Neural progenitor cell (in vitro differentiated cells): ENCODE measurements around the gene CRTC2. TPM values are rescaled to one million over a fixed set of nuclear protein-coding genes. Genes with fewer than 3 reads are reported as not detected.
"Not testable (repeated sequence)": the region's sequence is repeated elsewhere in the genome, so short reads cannot be mapped to it uniquely, and the experiment has no call there.

Experiments
- DNase-seq: peaks from one replicate; pipeline ENCODE4 v3.0.0-alpha.2; 2016; ENCODE audit warnings: low spot score
- H2AFZ ChIP-seq: fragments of 200-600 bp; sonication (generic); replicated peaks from 2 replicates; pipeline ENCODE4 v1.6.1; 2016; ENCODE audit warnings: antibody characterized with exemption
- H3F3A ChIP-seq: fragments of 200-600 bp; sonication (generic); 2 replicates; pipeline ENCODE4 v1.6.1; 2016; ENCODE audit warnings: antibody characterized with exemption, low read depth
- H3K27ac ChIP-seq: fragments of 200-600 bp; sonication (generic); 2 replicates; pipeline ENCODE4 v1.5.1; 2016; ENCODE audit warnings: mild to moderate bottlenecking
- H3K27me3 ChIP-seq: fragments of 200-600 bp; sonication (generic); 2 replicates; pipeline ENCODE4 v1.6.1; 2016; ENCODE audit warnings: mild to moderate bottlenecking, moderate library complexity
- H3K36me3 ChIP-seq: fragments of 200-600 bp; sonication (generic); 2 replicates; pipeline ENCODE4 v1.5.1; 2016
- H3K4me1 ChIP-seq: fragments of 200-600 bp; sonication (generic); 2 replicates; pipeline ENCODE4 v1.6.1; 2016; ENCODE audit warnings: mixed run types
- H3K4me2 ChIP-seq: fragments of 200-600 bp; sonication (generic); 2 replicates; pipeline ENCODE4 v1.6.1; 2016
- H3K4me3 ChIP-seq: fragments of 200-600 bp; sonication (generic); 2 replicates; pipeline ENCODE4 v1.5.1; 2016
- H3K79me2 ChIP-seq: fragments of 200-600 bp; sonication (generic); 2 replicates; pipeline ENCODE4 v1.6.1; 2016; ENCODE audit warnings: low read depth
- H3K9ac ChIP-seq: fragments of 200-600 bp; sonication (generic); 2 replicates; pipeline ENCODE4 v1.6.1; 2016
- H3K9me3 ChIP-seq: fragments of 200-600 bp; sonication (generic); 2 replicates; pipeline ENCODE4 v1.5.1; 2016; ENCODE audit warnings: low read depth
- H4K20me1 ChIP-seq: fragments of 200-600 bp; sonication (generic); 2 replicates; pipeline ENCODE4 v1.6.1; 2016; ENCODE audit warnings: low read depth
- H3K27ac Mint-ChIP-seq: 3 replicates; pipeline ENCODE4 v1.8.0; 2021; ENCODE audit warnings: mixed read lengths
- H3K27me3 Mint-ChIP-seq: 2 replicates; pipeline ENCODE4 v1.8.0; 2022; ENCODE audit warnings: low read depth, mild to moderate bottlenecking, inconsistent platforms, moderate library complexity, mixed read lengths; ENCODE audit not compliant: insufficient read depth
- H3K36me3 Mint-ChIP-seq: 3 replicates; pipeline ENCODE4 v1.8.0; 2021; ENCODE audit warnings: mixed read lengths
- H3K4me1 Mint-ChIP-seq: 3 replicates; pipeline ENCODE4 v1.8.0; 2021; ENCODE audit warnings: mixed read lengths
- H3K4me3 Mint-ChIP-seq: 3 replicates; pipeline ENCODE4 v1.8.0; 2021; ENCODE audit warnings: mild to moderate bottlenecking, moderate library complexity, mixed read lengths
- H3K9me3 Mint-ChIP-seq: 3 replicates; pipeline ENCODE4 v1.8.0; 2020; ENCODE audit warnings: mixed read lengths
- CTCF ChIP-seq: fragments of 200-600 bp; sonication (generic); IDR thresholded peaks from 2 replicates; pipeline ENCODE4 v1.5.1; 2017; ENCODE audit warnings: antibody characterized with exemption, mild to moderate bottlenecking
- EZH2 ChIP-seq: fragments of 200-600 bp; sonication (generic); IDR thresholded peaks from 2 replicates; pipeline ENCODE4 v1.6.1; 2017; ENCODE audit warnings: antibody characterized with exemption, mild to moderate bottlenecking, moderate library complexity
- EZH2phosphoT487 ChIP-seq: fragments of 200-600 bp; sonication (generic); IDR thresholded peaks from 2 replicates; pipeline ENCODE4 v1.6.1; 2017; ENCODE audit warnings: antibody characterized with exemption
- total RNA-seq: library from RNA; depleted of rRNA; stranded (reverse); fragments of >200 nt; gene quantifications from 2 replicates; pipeline ENCODE4 v1.2.3, GENCODE V29; 2015; ENCODE audit warnings: low replicate concordance

Gene CRTC2
- total RNA-seq, 1 donor from 2014 or later: 6.7 TPM

GRCh38 chr1:153985941-153986761, 27.7 kb upstream of the CRTC2 start, which contains the start of gene RAB13:
Gene RAB13 (minus strand): TSS chr1:153986339. CDS start chr1:153986236, 103 bp downstream.
- Histone ChIP-seq H3K36me3 (no peaks in the 10 kb centered on the region), H3K4me3 (peak within 1 kb of the TSS; percentile 73), H3K79me2 (peaks cover 14% of the 10 kb centered on the region), H3K27ac (no peak within 1 kb of the TSS), H3K27me3 (no peaks in the 10 kb centered on the region), H3K9me3 (no peaks in the 10 kb centered on the region), H3K4me1 (peaks cover 10% of the 10 kb centered on the region), H2AFZ (peak within 1 kb of the TSS; percentile 85), H3K4me2 (peak within 1 kb of the TSS; percentile 93), H3K9ac (peak within 1 kb of the TSS; percentile 10), H4K20me1 (peaks cover 3% of the 10 kb centered on the region), H3F3A (peaks cover 21% of the 10 kb centered on the region)
- no peaks in the 10 kb centered on the region for H3K9me3 Mint-ChIP-seq
- peaks cover 13% of the 10 kb centered on the region for H3K36me3 Mint-ChIP-seq
- H3K27me3 Mint-ChIP-seq: peaks cover 7% of the 10 kb centered on the region
- TF ChIP-seq EZH2: no peak
- TF ChIP-seq CTCF: no peak
- no peak for TF ChIP-seq EZH2phosphoT487
- peak within 1 kb of the TSS; percentile 94 for H3K27ac Mint-ChIP-seq
- peak; percentile 92 for DNase-seq
- peaks cover 21% of the 10 kb centered on the region for H3K4me1 Mint-ChIP-seq
- H3K4me3 Mint-ChIP-seq: peak within 1 kb of the TSS; percentile 95

- peak overlapping the region; percentile 95 for H3K4me3 Mint-ChIP-seq
- peak overlapping the region; percentile 10 for H3K9ac ChIP-seq
- H3K4me2 ChIP-seq: peak overlapping the region; percentile 93
- H3K27me3 Mint-ChIP-seq: peaks cover 4% of the 10 kb centered on the region
- no peaks in the 10 kb centered on the region for H4K20me1 ChIP-seq
- H3K4me3 ChIP-seq: peak overlapping the region; percentile 73
- H3F3A ChIP-seq: peaks cover 20% of the 10 kb centered on the region
- H3K79me2 ChIP-seq: peaks cover 9% of the 10 kb centered on the region
- DNase-seq: no peak
- peaks cover 16% of the 10 kb centered on the region for H3K4me1 Mint-ChIP-seq
- TF ChIP-seq CTCF: no peak
- H3K4me1 ChIP-seq: peaks cover 10% of the 10 kb centered on the region
- H3K36me3 ChIP-seq: no peaks in the 10 kb centered on the region
- no peaks in the 10 kb centered on the region for H3K9me3 Mint-ChIP-seq
- H3K27me3 ChIP-seq: no peaks in the 10 kb centered on the region
- peak overlapping the region; percentile 43 for H3K27ac Mint-ChIP-seq
- H3K36me3 Mint-ChIP-seq: peaks cover 9% of the 10 kb centered on the region
- no peak overlapping the region for H3K27ac ChIP-seq
- no peaks in the 10 kb centered on the region for H3K9me3 ChIP-seq
- H2AFZ ChIP-seq: peak overlapping the region; percentile 85
Observed at GRCh38 chr1:153985341-153985912, 27.0 kb upstream of the CRTC2 start.

GRCh38 chr1:153984123-153984894, 25.9 kb upstream of the CRTC2 start:
- Histone ChIP-seq H4K20me1 (no peaks in the 10 kb centered on the region), H3K4me2 (peak overlapping the region; percentile 93), H3K9me3 (no peaks in the 10 kb centered on the region), H3F3A (peaks cover 21% of the 10 kb centered on the region), H3K79me2 (peaks cover 9% of the 10 kb centered on the region), H3K36me3 (no peaks in the 10 kb centered on the region), H3K4me3 (peak overlapping the region; percentile 73), H3K4me1 (peaks cover 10% of the 10 kb centered on the region), H3K9ac (no peak overlapping the region), H2AFZ (no peak overlapping the region), H3K27me3 (no peaks in the 10 kb centered on the region), H3K27ac (no peak overlapping the region)
- TF ChIP-seq EZH2 (no peak), CTCF (no peak), EZH2phosphoT487 (no peak)
- H3K27ac Mint-ChIP-seq: no peak overlapping the region
- H3K27me3 Mint-ChIP-seq: peaks cover 4% of the 10 kb centered on the region
- DNase-seq: no peak
- peaks cover 9% of the 10 kb centered on the region for H3K36me3 Mint-ChIP-seq
- peak overlapping the region; percentile 95 for H3K4me3 Mint-ChIP-seq
- H3K4me1 Mint-ChIP-seq: peaks cover 15% of the 10 kb centered on the region
- H3K9me3 Mint-ChIP-seq: no peaks in the 10 kb centered on the region

- not testable (repeated sequence) for H3K4me3 Mint-ChIP-seq, H3K36me3 Mint-ChIP-seq
Observed at GRCh38 chr1:153981735-153982134, 23.3 kb upstream of the CRTC2 start.

GRCh38 chr1:153979091-153979490, 20.7 kb upstream of the CRTC2 start:
- peaks cover 20% of the 10 kb centered on the region for H3K79me2 ChIP-seq
- H2AFZ ChIP-seq, H3K27ac Mint-ChIP-seq, DNase-seq, H3K9me3 ChIP-seq, H3K36me3 ChIP-seq, H3K27ac ChIP-seq, H3K9ac ChIP-seq, H3K9me3 Mint-ChIP-seq, H3K4me1 ChIP-seq, H3K27me3 ChIP-seq, H4K20me1 ChIP-seq: not testable (repeated sequence)
- Mint-ChIP-seq H3K27me3 (peaks cover 13% of the 10 kb centered on the region), H3K4me3 (peak overlapping the region; percentile 99), H3K36me3 (peaks cover 20% of the 10 kb centered on the region), H3K4me1 (peaks cover 25% of the 10 kb centered on the region)
- peaks cover 35% of the 10 kb centered on the region for H3F3A ChIP-seq
- peak overlapping the region; percentile 88 for H3K4me3 ChIP-seq
- peak overlapping the region; percentile 84 for H3K4me2 ChIP-seq

More at GRCh38 chr1:153981735-153982134, 23.3 kb upstream of the CRTC2 start:
- not testable (repeated sequence) for H3K27ac ChIP-seq, H3K9ac ChIP-seq, H3K27me3 Mint-ChIP-seq, H2AFZ ChIP-seq, H3K9me3 Mint-ChIP-seq, H3K9me3 ChIP-seq, DNase-seq, H3K27ac Mint-ChIP-seq, H3K4me1 ChIP-seq, H3K4me3 ChIP-seq, H3K36me3 ChIP-seq, H4K20me1 ChIP-seq, H3K27me3 ChIP-seq, H3K4me2 ChIP-seq
- peaks cover 16% of the 10 kb centered on the region for H3K79me2 ChIP-seq
- H3K4me1 Mint-ChIP-seq: peaks cover 23% of the 10 kb centered on the region
- H3F3A ChIP-seq: peaks cover 35% of the 10 kb centered on the region
